RWPE2 (cell line): ENCODE results near the gene TSSK6.

Experiments used
- ATAC-seq: fragments of 200-7000 bp; cut with Tn5 transposase; 3 replicates; pipeline ENCODE4 v1.9.1; 2021; ENCODE audit warnings: low read depth
- DNase-seq: peaks from one replicate; pipeline ENCODE4 v3.0.0-alpha.2; 2020; ENCODE audit warnings: low spot score
- H3K27ac ChIP-seq: fragments of 450-650 bp; 2 replicates; pipeline ENCODE4 v1.5.1; 2017; ENCODE audit warnings: mild to moderate bottlenecking; ENCODE audit not compliant: poor library complexity, severe bottlenecking
- H3K27me3 ChIP-seq: fragments of 250-450 bp; sonication (Bioruptor Pico); 2 replicates; pipeline ENCODE4 v1.5.1; 2021; ENCODE audit warnings: mild to moderate bottlenecking, moderate library complexity; ENCODE audit not compliant: insufficient read depth, poor library complexity, severe bottlenecking
- H3K36me3 ChIP-seq: fragments of 250-450 bp; sonication (Bioruptor Pico); 2 replicates; pipeline ENCODE4 v1.5.1; 2020; ENCODE audit warnings: low read depth, mild to moderate bottlenecking, moderate library complexity
- H3K4me1 ChIP-seq: fragments of 250-450 bp; sonication (Bioruptor Pico); 2 replicates; pipeline ENCODE4 v1.5.1; 2021; ENCODE audit warnings: mild to moderate bottlenecking, moderate library complexity; ENCODE audit not compliant: insufficient read depth, poor library complexity, severe bottlenecking
- H3K4me3 ChIP-seq: fragments of 250-450 bp; sonication (Bioruptor Pico); 2 replicates; pipeline ENCODE4 v1.5.1; 2021; ENCODE audit warnings: mild to moderate bottlenecking, moderate library complexity; ENCODE audit not compliant: severe bottlenecking
- H3K9me3 ChIP-seq: fragments of 250-450 bp; sonication (Bioruptor Pico); 2 replicates; pipeline ENCODE4 v1.5.1; 2021; ENCODE audit warnings: mild to moderate bottlenecking, moderate library complexity; ENCODE audit not compliant: severe bottlenecking
- TF ChIP-seq, protein P1 (sequence below): fragments of 450-650 bp; IDR thresholded peaks from one replicate; pipeline ENCODE4 v1.5.1; 2017; ENCODE audit warnings: mild to moderate bottlenecking, moderate library complexity; ENCODE audit not compliant: poor library complexity, severe bottlenecking

TSSK6 gene

DNA sequence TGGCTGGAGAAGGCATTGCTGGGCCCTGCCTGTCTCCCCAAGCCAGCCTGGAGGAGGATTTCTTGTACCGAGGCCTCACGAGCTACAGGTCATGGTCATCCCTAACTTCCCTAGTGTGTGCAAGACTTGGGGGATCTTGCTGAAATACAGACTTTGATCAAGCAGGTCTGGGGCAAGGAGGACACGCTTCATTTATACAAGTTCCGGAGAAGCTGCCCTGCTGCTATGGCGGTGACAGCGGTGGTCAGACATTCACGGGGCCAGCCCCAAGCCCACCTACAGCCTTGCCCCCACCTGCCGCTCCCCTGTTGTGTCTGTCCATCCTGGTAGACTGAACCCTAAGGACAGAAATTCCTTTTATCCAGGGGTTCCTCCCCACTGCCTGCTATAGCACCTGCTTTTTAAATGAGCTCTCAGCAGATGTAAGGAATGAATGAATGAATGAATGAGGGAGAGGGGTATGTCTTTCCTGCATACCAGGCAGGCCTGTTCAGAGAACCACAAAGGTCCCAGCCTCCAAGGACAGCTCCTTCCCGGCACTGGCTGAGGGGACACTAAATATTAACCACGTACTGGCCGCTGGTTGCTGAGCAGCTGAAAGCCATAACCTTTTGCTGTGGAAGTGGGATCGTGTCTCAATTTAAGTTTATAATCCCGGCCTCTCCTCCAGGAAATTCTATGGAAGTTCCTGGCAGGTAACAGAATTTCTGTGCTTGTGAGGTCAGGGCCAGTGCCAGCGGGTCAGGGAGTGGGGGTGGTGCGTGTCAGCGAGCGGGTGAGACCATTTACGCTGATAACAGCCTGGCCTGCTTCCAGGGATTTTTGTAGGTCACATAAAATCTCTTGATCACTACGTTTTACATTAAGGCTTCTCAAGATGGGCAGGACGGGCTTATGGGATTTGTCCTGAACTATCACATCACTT, 27.1 kb downstream of the TSSK6 start:
- no peak overlapping the region for H3K4me3 ChIP-seq
- no peak for DNase-seq
- TF ChIP-seq, protein P1, sequence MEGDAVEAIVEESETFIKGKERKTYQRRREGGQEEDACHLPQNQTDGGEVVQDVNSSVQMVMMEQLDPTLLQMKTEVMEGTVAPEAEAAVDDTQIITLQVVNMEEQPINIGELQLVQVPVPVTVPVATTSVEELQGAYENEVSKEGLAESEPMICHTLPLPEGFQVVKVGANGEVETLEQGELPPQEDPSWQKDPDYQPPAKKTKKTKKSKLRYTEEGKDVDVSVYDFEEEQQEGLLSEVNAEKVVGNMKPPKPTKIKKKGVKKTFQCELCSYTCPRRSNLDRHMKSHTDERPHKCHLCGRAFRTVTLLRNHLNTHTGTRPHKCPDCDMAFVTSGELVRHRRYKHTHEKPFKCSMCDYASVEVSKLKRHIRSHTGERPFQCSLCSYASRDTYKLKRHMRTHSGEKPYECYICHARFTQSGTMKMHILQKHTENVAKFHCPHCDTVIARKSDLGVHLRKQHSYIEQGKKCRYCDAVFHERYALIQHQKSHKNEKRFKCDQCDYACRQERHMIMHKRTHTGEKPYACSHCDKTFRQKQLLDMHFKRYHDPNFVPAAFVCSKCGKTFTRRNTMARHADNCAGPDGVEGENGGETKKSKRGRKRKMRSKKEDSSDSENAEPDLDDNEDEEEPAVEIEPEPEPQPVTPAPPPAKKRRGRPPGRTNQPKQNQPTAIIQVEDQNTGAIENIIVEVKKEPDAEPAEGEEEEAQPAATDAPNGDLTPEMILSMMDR, result no peak
- H3K27ac ChIP-seq, result peak overlapping the region; percentile 86
- ATAC-seq, result no peak
- H3K36me3 ChIP-seq, result peaks cover 19% of the 10 kb centered on the region
- no peaks in the 10 kb centered on the region for H3K9me3 ChIP-seq
- H3K4me1 ChIP-seq, result peaks cover 28% of the 10 kb centered on the region
- H3K27me3 ChIP-seq, result no peaks in the 10 kb centered on the region

DNA sequence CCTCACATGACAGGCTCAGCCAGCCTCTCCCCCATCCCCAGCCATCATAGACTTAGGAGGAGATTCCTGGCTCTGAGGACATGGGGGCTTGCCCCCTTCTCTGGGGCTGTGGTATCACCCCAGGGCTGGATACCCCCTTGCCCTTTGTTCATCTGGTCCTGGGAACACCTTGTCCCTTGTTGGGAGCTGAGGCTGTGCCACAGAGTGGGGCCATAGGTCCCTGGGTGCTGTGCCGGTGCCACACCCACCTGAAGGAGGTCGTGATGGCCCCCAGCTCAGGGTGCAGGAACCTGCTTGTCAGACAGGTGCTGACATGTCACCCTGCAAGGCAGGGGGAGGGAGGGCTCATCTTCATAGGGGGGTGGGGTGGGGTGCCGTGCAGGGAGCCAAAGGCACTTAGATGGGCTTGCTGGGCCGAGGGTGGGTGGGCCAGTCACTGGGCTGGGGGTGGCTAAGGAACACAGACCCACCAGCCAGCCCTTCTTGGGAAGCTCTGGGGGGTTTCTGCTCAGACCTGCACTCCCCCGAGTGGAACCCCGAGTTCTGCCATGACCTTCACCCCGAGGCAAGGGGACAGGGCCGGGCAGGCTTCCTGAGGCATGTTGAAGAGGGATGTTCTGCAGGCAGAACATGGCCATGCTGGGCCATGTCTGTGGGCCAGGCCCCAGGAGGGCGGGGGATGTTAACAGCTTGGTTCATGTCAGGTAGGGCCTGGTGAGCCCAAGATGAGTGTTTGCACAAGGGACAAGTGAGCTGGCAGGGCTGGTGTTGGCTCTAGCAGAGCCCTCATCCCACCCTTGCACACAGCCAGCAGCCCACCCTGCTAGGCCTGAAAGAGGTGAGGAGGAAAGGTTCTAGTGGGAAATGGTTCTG, 28.0 kb downstream of the TSSK6 start:
- H3K9me3 ChIP-seq, result no peaks in the 10 kb centered on the region
- peak overlapping the region; percentile 86 for H3K27ac ChIP-seq

DNA sequence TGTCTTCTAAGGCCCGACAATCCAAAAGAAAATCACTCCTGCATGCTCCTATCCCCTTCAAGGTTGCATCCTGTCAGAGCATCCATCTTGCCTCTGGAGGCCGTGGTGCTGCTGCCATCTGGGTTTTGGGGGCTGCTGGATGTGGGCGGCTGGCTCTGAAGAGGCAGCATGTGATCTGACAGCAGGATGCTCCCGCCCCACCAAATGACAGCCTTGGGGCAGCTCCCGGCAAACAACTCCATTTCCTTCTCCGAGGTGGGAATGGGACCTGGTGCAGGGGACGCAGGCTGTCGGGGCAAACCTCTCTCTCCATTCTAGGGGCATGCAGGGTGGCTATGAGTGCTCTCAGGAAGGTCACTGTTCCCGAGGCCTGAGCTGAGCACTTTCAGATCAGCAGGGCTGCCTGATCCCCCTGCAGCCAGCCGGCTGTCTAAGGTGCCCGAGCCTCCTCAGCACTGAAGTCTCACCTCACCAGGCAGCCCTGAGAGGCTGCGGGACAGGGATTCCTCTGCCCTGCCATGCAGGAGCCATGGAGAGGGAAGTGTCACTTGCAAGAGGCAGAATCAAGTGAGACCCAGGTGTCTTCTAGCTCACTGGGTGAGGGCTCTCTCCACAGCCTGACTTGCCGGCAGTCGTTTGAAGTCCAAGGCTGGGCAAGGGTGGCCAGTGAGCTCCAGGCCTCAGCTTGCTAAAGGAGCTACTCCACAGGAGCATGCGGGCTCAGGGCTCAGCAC, 28.8 kb downstream of the TSSK6 start:
- H3K27ac ChIP-seq, result peak overlapping the region; percentile 86
- H3K9me3 ChIP-seq, result no peaks in the 10 kb centered on the region
- TF ChIP-seq, protein P1, result no peak
- DNase-seq (no peak), ATAC-seq (no peak)
- H3K4me3 ChIP-seq, result no peak overlapping the region
- H3K36me3 ChIP-seq, result peaks cover 11% of the 10 kb centered on the region
- peaks cover 28% of the 10 kb centered on the region for H3K4me1 ChIP-seq
- H3K27me3 ChIP-seq, result no peaks in the 10 kb centered on the region

More for the DNA sequence above, 28.0 kb downstream of the TSSK6 start:
- peaks cover 12% of the 10 kb centered on the region for H3K36me3 ChIP-seq
- peaks cover 28% of the 10 kb centered on the region for H3K4me1 ChIP-seq
- no peak for DNase-seq
- TF ChIP-seq, protein P1, result no peak
- ATAC-seq, result no peak
- no peaks in the 10 kb centered on the region for H3K27me3 ChIP-seq
- H3K4me3 ChIP-seq, result no peak overlapping the region

DNA sequence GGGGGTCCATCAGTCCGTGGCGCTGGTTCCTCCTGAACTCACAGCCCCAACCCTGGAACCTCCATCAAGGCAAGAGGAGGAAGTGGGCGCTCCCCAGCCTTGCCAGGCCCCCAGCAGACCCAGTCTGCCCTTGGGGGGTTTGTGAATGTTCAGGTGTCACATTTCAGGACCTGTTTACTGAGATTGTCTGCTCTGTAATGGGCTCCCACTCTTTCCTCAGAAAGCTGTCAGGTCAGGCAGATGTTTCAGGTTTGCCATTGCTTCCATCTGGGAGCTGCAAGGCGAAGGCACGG, 29.4 kb downstream of the TSSK6 start:
- Histone ChIP-seq H3K9me3 (no peaks in the 10 kb centered on the region), H3K36me3 (peaks cover 5% of the 10 kb centered on the region), H3K4me1 (peaks cover 28% of the 10 kb centered on the region), H3K27me3 (no peaks in the 10 kb centered on the region), H3K27ac (peak overlapping the region; percentile 86), H3K4me3 (no peak overlapping the region)
- ATAC-seq (no peak), DNase-seq (no peak)
- TF ChIP-seq, protein P1, result no peak
